MCF 10A (cell line): Measurements from ENCODE around the gene ATL1. TPM values are rescaled to one million over a fixed set of nuclear protein-coding genes. Genes with fewer than 3 reads are reported as not detected.

Experiments used
- BruUV-seq: library from RNA; stranded (reverse); fragments of 400-500 nt; replicated peaks from 2 replicates; lab custom pipeline; 2021; lab: Mats Ljungman, UMichigan
- CTCF ChIA-PET: fragments of 300-600 bp; sonication (Branson Sonifier 250); formaldehyde crosslinking; extraction: SDS; loops from one replicate; lab custom pipeline; 2021; ENCODE audit warnings: antibody characterized with exemption, inconsistent platforms; lab: Yijun Ruan, JAX
- POLR2A ChIA-PET: fragments of 300-600, 350-650 bp; sonication (Branson Sonifier 250); formaldehyde crosslinking; extraction: SDS; loops from one replicate; lab custom pipeline; 2020; ENCODE audit warnings: antibody characterized with exemption, inconsistent platforms; lab: Yijun Ruan, JAX
- DNase-seq: peaks from one replicate; pipeline ENCODE4 v3.0.0-alpha.2; 2018; ENCODE audit not compliant: unreplicated experiment
- H3K27ac Mint-ChIP-seq: one replicate; pipeline ENCODE4 v1.8.0; 2022; ENCODE audit warnings: mild to moderate bottlenecking, low read depth, mixed read lengths; ENCODE audit not compliant: unreplicated experiment
- H3K27me3 Mint-ChIP-seq: one replicate; pipeline ENCODE4 v1.8.0; 2022; ENCODE audit warnings: mixed read lengths; ENCODE audit not compliant: insufficient read depth, unreplicated experiment
- H3K36me3 Mint-ChIP-seq: one replicate; pipeline ENCODE4 v1.8.0; 2022; ENCODE audit warnings: mild to moderate bottlenecking, moderate library complexity, mixed read lengths; ENCODE audit not compliant: insufficient read depth, unreplicated experiment
- H3K4me1 Mint-ChIP-seq: one replicate; pipeline ENCODE4 v1.8.0; 2022; ENCODE audit warnings: mixed read lengths; ENCODE audit not compliant: insufficient read depth, unreplicated experiment
- H3K4me3 Mint-ChIP-seq: one replicate; pipeline ENCODE4 v1.8.0; 2022; ENCODE audit warnings: mild to moderate bottlenecking, moderate library complexity, mixed read lengths; ENCODE audit not compliant: unreplicated experiment
- H3K9me3 Mint-ChIP-seq: one replicate; pipeline ENCODE4 v1.8.0; 2022; ENCODE audit warnings: mixed read lengths; ENCODE audit not compliant: unreplicated experiment
- intact Hi-C: fragments of 100-400 bp; cut with micrococcal nuclease; formaldehyde crosslinking; loops from 2 replicates; pipeline ENCODE4 v1.14.1; 2022
- total RNA-seq: library from RNA; stranded (reverse); gene quantifications from 2 replicates; pipeline ENCODE4 v1.2.3, GENCODE V29; 2022
- TF ChIP-seq, protein P1 (sequence below): fragments of 200-600 bp; IDR thresholded peaks from one replicate; pipeline ENCODE4 v1.8.0; 2022; ENCODE audit warnings: antibody characterized with exemption, mild to moderate bottlenecking; ENCODE audit not compliant: unreplicated experiment

ATL1 gene
- total RNA-seq, 1 experiment from 2014 or later: 3.3 TPM

DNA sequence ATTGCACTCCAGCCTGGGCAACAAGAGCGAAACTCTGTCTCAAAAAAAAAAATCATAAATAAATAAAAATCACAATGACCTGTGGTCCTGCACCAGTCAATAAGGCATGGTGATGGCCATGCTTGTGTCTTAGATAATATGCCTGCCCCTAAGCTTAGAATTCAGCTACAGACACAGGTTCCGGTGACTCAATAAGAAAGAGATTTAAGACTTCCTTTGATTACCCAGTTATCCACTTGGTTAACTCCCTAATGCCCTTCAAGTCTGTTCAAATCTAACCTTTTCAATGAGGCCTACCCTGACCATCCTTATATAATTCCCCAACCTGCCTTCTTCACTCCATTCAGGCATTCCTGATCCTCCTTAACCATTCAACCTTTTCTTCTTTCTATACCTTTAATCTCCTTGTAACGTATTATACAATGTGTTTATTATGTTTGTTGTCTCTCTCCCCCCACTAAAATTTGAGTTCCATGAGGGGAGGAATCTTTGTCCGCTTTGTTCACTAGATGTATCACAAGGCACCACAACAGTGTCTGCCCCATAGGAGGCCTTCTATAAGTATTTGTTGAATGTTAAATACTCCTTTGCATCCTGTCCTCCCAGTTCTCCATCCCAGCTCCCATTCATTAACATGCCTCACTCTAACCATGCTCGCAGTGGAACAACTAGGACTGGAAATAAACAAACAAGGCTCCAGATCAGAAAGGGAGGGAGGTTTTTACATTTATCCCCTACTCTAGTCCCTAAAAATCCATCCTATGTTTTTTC is 36.5 kb upstream of the ATL1 start:
- POLR2A ChIA-PET: interaction anchor here (0.6 to 2.1 kb wide), 5 partner anchors 8 to 212 kb away, joined by 3 to 11 read pairs (median 5); partner anchors contain the start of genes DMAC2L, L2HGDH and MAP4K5
- TF ChIP-seq, protein P1, sequence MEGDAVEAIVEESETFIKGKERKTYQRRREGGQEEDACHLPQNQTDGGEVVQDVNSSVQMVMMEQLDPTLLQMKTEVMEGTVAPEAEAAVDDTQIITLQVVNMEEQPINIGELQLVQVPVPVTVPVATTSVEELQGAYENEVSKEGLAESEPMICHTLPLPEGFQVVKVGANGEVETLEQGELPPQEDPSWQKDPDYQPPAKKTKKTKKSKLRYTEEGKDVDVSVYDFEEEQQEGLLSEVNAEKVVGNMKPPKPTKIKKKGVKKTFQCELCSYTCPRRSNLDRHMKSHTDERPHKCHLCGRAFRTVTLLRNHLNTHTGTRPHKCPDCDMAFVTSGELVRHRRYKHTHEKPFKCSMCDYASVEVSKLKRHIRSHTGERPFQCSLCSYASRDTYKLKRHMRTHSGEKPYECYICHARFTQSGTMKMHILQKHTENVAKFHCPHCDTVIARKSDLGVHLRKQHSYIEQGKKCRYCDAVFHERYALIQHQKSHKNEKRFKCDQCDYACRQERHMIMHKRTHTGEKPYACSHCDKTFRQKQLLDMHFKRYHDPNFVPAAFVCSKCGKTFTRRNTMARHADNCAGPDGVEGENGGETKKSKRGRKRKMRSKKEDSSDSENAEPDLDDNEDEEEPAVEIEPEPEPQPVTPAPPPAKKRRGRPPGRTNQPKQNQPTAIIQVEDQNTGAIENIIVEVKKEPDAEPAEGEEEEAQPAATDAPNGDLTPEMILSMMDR: no peak

DNA sequence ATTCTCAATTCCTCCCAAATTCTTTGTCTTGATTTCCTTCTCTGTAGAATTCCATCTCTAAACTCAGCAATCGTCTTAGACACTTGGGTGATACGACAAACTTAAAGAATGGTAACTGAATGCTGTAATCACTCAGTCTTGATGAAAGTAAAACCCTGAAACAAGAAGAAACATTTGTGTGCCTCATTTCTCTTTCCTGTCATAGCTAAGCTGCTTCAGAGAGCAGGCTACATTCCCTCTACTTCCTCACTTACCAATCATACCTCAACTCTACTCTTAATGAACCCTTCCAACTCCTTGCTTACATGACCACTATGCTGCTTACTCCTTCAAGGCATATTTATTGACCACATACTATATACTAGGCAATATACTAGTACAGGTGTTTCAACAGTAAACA is 35.9 kb upstream of the ATL1 start:
- Mint-ChIP-seq H3K27ac (no peak overlapping the region), H3K36me3 (peaks cover 16% of the 10 kb centered on the region), H3K9me3 (no peaks in the 10 kb centered on the region), H3K4me1 (peaks cover 37% of the 10 kb centered on the region), H3K27me3 (no peaks in the 10 kb centered on the region), H3K4me3 (no peak overlapping the region)
- no peak for DNase-seq
- ChIA-PET POLR2A (interaction anchor here (0.9 to 1.7 kb wide), 4 partner anchors 37 to 212 kb away, joined by 4 to 7 read pairs (median 4); partner anchors contain the start of genes DMAC2L and L2HGDH), CTCF (interaction anchor here (0.7 kb wide), 1 partner anchor 67 kb away, joined by 3 read pairs; no protein-coding TSS in a partner anchor)
- intact Hi-C loops: no loop called here
- no TSS peak for BruUV-seq
- TF ChIP-seq, protein P1: no peak

More for the DNA sequence above, 36.5 kb upstream of the ATL1 start:
- no peak for DNase-seq
- no peak overlapping the region for H3K27ac Mint-ChIP-seq
- no peaks in the 10 kb centered on the region for H3K9me3 Mint-ChIP-seq
- H3K4me1 Mint-ChIP-seq: peaks cover 39% of the 10 kb centered on the region
- CTCF ChIA-PET: interaction anchor here (1.1 to 1.5 kb wide), 2 partner anchors 20 to 204 kb away, joined by 3 to 7 read pairs; no protein-coding TSS in a partner anchor
- H3K36me3 Mint-ChIP-seq: peaks cover 18% of the 10 kb centered on the region
- H3K4me3 Mint-ChIP-seq: no peak overlapping the region
- BruUV-seq: no TSS peak
- H3K27me3 Mint-ChIP-seq: no peaks in the 10 kb centered on the region
- intact Hi-C loops: no loop called here

DNA sequence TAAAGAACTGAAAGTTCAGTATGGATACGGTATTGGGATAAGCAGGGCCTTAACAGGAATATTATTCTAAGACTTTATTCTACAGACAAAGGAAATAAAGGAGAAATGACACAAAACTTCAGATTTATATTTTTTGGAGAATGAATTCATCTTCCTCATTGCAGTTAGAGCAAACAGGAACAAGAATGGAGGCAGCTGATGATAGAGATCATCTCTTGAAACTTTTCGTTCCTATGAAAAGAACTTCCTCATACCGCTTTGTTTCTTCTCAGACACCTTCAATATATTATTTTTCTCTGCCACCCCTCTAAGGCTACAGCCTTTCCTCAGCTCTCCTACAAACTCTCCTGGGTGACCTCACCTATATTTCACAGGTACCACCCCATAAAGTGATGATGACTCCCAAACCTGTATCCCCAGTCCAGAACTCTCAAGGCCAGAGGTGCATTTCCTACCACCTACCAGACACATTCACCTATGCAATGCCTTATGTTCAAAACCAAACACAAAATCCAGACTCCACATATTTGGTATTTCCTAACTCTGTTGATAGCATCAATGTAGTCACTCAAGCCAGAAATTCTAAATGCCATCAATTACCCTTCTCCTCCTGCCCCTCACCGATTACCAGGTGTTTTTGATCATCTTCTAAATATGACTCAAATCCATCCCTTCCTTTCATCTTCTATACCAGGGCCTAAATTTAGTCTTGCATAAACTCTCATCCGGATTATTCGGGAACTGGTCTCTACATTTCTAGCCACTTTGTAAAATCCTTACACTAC is 35.0 kb upstream of the ATL1 start:
- peaks cover 45% of the 10 kb centered on the region for H3K4me1 Mint-ChIP-seq
- POLR2A ChIA-PET: interaction anchor here (1.0 to 1.7 kb wide), 2 partner anchors 204 to 213 kb away, joined by 4 read pairs; partner anchors contain the start of genes DMAC2L and L2HGDH
- intact Hi-C loops: no loop called here
- BruUV-seq: no TSS peak
- no peaks in the 10 kb centered on the region for H3K9me3 Mint-ChIP-seq
- CTCF ChIA-PET: interaction anchor here (0.7 to 1.4 kb wide), 2 partner anchors 68 to 205 kb away, joined by 3 to 8 read pairs; no protein-coding TSS in a partner anchor
- H3K4me3 Mint-ChIP-seq: no peak overlapping the region
- H3K27ac Mint-ChIP-seq: no peak overlapping the region
- peaks cover 19% of the 10 kb centered on the region for H3K36me3 Mint-ChIP-seq
- TF ChIP-seq, protein P1: no peak
- no peaks in the 10 kb centered on the region for H3K27me3 Mint-ChIP-seq
- no peak for DNase-seq
